NCI-H2081 (cell line): Measurements from ENCODE around the gene MTA3.
A peak's percentile ranks its signal among the peaks of the same experiment; 100 is the strongest.

Experiments
- DNase-seq, 2 experiments: peaks; one replicate each; lab custom pipeline; 2025; lab: John Stamatoyannopoulos, UW

The MTA3 gene

DNA sequence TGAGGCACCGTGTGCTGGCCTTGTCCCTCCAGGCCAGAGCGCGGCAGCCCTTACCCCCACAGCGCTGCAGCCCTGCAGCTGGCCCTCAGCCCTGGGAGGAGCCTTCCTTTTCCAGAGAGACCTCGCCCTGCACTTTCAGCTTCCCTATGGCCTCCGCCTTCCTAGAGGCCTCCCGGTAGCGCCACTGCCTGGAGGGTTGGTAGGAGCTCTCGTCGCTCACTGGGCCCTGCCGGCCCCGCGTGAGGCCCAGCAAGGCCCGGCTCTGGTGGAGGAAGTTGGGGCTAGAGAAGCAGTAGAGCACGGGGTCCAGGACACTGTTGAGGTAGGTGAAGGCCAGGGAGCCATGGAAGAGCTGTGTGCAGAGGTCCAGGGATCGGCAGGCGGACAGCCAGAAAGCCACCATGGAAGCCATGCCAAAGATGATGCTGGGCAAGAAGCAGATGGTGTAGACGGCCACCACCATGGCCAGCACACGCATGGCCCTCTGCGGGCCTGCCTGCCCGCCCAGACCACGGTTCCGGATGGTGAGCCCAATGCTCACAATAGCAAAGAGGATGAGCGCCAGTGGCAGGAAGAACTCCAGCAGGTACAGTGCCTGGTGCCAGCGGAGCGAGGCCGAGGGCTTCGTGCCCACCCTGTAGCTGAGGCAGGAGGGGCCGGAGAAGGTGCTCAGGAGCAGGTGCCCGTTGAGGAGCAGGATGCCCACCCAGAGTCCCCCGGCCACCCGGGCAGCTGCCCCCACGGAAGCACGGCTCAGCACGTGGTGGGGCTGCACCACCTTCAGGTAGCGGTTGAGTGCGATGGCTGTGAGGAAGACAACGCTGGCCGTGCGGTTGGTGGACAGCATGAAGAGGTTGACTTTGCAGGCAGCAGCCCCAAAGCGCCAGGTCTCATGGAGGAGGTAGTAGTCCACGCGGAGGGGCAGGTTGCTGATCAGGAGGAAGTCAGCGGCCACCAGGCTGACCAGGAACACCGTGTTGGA, 194.7 kb downstream of the MTA3 start:
- DNase-seq: no peak

DNA sequence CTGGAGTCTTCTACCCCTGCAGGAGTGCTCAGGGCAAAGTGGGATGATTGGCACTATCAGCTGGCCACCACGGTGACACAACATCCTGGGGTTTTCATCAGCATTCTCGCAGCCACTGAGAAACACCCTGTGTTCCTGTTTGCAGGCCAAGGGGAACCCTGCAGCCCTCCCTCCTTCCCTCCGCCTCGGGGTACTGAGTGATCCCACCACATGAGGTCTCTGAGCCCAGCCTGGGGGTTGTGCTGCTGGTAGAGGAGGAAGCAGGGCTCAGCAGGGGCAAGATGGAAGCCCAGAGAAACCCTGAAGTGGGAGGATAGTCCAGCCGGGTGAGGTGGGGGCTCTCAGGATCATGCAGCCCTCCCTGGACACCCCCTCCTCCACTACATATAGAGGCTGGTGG, 195.7 kb downstream of the MTA3 start, which contains the start of gene OXER1:
Gene OXER1, minus strand, starts transcription at position 40 of the 400 bp plus-strand sequence. CDS start 73 bp downstream, outside the sequence.
- no peak for DNase-seq

DNA sequence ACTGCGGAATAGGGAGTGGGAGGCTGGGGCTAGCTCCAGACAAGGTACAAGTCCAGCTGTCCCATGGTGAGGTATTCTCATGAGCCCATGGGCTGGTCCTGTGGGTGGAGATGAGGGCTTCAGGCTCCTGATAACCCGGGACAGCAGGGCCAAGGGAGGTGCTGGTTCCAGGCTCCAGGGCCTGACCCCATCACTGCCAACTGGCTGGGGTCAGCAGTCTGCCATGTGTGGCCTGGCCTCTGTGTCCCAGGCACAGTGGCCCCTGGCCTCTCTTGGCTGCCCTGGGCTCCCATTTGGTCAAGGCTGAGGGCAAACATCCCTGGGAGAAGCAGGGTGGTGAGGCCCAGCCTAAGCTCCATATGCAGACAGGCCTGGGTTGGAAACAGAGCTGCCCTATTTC, 196.5 kb downstream of the MTA3 start:
- no peak for DNase-seq

DNA sequence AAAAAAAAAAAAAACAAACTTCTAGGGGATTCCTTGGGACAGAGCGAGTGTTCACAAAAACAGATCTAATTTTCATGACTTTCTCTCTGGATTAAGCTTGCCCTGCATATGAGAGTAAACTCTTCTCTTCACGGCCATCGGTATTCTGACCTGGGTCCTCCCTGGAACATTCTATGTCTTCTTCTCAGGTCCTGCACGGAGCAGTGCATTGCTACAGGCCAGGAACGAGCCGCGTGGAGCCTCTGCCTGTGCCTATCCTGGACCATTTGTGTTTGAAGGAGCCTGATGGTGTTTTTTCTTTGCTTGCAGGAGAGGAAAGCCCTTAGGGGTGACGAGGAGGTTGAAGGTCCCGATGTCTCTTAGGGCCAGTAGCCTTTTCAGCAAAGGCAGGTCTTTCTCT, 197.3 kb downstream of the MTA3 start:
- no peak for DNase-seq

DNA sequence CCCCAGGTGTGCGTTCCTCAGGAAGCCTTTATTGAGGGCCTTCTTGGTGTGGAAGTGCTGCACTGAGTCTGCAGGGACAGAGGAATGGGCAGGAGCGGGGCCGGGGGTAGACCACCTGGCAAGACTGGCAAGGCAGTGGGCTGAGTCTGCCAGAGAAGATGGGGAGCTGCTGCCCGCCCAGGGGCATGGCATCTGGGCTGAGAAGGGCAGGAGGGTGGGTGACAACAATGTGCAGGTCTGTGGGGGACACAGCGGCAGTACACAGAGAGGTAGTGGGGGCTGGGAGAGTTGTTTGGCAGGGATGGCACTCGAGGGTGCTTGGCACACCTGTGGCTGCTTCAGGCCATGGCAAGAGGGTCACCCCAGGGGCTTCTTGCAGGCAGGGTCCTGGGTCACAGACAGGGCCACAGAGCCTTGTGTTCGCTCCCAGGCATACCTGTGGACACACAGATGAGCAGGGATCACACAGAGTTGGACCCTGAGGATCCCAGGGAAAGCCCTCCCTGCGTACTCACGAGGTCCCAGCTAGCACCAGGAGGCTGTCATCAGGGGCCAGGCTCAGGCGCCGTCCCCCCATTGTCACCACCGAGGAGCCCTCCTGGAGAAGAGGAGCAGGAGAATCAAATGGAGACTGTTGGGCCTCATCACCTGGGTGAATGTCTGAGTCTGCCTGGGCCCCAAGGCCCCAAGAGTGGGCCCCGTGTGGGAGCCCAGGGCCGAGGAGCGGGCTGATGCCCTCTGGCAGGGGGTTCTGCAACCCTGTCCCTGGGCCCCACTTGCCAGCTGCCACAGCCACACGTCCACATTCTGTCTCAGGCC, 198.9 kb downstream of the MTA3 start:
- no peak for DNase-seq

DNA sequence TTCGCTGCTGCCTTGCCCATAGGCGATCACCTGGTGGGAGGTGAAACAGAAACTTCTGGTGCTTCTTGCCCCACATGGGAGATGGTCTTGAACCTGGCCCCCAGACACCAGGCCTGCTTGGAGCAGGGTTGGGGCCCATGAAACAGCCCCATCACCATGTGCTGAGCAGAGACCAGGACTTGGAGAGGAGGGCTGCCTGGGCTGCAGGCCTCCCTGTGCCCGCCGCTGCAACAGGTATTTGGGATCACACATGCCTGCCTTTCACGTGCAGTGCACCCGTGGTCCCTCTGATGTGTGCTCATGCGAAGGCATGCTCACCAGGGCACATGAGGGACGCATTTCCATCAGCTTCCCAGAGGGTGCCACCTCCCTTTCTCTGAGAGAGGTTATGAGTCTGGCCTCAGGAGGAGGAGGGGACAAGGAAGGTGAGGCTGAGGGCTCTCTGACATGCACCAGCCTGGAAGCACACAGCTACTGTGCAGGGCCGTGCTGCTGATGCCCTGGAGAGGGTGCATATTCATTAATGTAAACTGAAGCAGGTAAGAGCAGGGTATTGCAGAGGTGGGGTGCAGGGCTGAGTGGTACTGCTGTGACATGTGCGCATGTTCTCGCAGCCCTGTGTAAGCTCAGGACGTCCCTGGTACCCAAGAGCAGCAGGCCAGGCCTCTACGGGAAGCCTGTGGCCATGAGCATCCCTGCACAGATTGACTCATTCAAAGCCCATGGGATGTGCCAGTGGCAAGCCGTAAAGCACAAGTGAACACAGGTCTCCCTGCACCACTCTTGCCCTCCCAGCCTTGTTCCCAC, 199.7 kb downstream of the MTA3 start:
- DNase-seq: no peak

DNA sequence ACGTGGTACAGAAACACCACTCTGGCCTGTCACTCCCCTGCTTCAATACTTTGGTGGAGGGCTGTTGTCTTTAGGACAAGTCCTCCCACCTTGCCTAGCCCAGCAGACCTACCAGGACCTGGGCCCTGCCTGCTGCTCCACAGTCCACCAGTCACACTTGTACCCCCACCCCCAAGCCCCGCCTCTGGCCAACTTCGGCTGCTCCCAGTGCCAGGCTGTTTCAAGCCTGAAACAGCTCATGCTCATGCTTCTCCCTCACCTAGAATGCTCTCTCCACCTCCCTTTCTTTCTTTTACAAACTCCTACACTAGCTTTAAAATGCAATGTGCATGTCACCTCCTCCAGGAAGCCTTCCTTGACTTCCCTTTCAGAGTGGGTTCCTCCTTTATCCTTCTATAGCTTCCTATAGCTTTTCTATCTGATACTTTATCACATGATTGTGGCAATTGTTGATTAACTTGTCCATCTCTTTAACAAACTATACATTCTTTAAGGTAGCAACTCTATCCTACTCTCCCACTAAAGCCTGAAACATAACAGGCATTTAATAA, 200.3 kb downstream of the MTA3 start:
- no peak for DNase-seq

DNA sequence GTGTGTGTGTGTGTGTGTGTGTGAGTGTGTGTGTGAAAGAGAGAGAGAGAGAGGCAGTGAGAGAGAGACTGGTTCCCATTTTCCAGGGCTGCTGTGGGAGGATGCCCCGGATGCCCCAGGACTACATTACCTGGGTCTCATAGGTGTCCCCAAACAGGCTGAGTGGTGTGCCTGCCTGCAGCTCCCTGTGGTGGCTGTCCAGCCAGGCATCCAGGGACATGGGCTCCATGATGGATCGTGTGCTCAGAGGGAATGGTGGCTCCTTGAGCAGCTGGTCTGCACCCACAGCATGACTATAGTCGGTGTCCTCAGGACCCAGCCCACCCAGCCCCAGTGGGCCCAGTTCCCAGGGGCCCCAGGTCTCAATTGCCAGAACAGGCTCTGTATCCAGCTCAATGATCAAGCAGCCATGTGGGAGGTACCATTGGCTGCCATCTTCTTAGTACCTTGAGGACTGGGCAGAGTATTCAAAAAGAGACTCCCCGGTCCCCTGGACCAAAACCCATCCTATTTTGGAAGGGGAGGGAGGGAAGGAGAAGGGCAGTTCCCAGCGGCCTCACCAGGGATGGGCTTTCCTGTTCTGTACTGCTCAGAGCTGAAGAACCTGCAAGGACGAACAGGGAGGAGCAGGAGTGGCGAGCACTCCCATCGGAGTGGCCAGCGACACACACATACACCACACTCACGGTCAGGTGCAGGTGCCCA, 201.3 kb downstream of the MTA3 start:
- DNase-seq: no peak

DNA sequence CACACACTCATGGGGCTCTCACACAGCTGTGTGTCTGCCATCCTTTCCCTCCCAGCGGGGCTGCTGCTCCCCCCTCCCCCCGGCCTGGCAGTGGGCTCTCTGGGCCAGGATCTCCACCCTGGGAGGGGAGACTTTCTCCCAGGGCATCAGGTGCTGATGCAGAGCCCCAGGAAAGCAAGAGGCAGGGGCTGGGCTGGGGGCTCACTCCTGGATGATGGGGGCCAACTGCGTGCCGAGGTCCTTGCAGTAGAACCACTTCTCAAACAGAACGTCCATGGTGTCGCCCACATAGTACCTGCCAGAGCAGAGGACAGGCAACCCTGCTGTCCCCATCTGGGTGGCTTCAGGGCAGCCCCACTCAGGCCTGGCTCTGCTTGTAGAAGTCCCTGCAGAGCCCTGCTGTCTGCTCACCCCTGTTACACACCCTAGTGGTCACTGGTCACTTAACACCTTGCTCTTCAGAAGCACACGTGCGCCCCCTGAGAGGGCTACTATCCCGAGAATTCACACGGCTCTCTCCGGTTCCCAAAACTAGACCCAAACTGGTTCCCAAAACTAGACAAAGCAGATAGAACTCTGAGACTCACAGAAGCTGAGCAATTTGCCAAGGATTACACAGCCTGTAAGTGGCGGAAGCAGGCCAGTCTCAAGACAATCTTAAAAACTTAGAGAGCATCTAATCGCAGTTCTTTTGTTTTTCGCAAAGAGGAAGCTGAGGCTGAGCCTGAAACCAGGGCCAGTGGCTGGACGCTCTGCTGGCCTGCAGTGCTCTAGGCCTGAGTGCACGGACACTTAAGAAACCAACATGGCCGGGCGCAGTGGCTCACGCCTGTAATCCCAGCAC, 202.1 kb downstream of the MTA3 start:
- peak in 1 of 2 experiments; percentile 15 for DNase-seq

DNA sequence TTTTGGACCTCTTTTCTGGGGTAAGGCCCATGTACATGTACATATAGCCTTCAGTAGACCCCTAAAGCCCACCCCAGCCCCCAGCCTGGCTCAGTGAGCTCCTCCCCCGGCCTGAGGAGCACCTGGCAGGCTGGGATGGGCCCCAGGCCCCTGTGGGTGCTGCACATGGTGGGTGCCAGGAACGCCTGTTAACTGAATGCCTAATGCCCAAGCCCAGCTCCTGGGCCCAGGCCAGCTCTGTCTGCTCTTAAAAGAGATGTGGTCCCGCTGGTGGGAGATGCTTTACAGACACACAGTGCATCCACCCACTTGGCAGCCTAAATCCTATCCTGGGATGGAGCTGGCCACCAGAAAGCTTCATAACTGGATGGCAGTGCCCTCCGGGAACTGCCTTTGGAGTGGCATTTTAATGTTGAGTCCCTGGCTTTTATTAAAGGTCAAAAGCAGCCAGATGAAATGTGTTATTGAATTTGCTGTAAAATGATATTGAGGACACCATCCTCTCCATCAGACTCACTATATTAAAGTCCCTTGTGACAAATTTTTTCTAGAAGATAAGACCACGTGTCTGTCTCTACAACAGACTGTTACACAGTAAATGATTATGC, 203.2 kb downstream of the MTA3 start:
- no peak for DNase-seq

DNA sequence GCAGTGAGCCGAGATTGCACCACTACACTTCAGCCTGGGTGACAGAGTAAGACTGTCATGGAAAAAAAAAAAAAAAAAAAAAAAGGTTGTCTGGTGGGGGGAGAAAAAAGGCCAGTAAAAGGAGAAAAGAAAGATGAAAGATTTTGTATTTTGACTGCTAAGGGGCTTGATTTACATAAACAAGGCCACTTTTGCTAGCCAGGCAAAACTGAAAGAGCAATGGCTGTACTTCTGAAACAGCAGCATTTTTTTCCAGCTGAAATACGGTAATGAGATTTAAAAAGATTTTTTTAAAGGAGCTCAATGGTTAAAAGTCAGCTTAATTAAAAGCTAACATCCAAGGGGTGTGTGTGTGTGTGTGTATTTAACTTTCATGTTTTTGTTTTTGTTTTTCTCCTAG, 206.8 kb downstream of the MTA3 start:
- DNase-seq: no peak

DNA sequence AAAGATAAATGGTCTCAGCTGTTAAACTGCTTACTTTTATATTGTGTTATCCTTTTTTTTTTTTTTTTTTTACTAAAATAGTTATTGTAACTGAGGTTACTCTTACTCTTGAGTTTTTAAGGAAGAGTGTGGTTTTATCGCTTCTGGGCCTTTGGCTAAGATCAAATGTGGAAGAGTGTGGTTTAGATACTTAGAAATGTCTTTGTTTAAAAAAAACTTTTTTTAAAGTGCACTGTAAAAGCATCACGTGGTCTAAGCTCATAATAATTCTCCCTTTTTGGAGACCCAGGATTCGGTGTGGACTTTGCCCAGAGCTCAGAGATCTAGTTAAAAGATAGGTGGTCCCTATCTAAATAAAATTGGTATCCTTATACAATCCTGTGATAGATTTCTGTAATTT, 207.4 kb downstream of the MTA3 start:
- no peak for DNase-seq

DNA sequence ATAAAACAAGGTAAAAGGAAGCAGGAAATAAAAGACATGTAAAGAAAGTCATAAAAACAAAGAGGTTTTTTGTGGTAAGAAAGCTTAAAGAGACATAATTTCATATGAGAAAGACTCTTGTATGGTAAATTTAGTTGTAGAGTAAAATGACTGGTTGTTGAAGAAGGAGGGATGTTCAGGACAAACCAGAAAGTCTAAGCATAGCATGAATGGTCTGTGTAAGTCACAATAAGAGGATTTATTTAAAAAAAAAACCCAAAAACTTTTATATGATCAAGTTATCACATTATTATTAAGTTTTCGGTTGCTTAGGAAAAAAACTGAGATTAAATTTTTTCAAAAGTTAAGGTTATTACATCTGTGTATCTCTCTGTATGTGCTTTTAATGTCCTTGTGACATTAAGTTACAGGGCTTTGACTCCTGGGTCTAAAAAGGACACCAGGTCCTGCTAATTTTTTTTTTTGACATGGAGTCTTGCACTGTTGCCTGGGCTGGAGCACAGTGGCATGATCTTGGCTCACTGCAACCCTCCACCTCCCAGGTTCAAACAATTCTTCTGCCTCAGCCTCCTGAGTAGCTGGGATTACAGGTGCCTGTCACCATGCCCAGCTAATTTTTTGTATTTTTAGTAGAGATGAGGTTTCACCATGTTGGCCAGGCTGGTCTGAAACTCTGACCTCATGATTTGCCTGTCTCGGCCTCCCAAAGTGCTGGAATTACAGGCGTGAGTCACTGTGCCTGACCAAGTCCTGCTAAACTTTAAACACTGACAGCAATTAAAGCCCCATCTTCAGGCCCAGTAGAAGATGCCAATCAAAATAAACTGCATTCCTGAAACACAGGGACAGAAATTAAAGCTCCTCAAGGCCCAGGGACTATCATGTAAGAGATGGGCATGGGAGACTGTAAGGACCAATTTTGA, 209.7 kb downstream of the MTA3 start:
- no peak for DNase-seq

DNA sequence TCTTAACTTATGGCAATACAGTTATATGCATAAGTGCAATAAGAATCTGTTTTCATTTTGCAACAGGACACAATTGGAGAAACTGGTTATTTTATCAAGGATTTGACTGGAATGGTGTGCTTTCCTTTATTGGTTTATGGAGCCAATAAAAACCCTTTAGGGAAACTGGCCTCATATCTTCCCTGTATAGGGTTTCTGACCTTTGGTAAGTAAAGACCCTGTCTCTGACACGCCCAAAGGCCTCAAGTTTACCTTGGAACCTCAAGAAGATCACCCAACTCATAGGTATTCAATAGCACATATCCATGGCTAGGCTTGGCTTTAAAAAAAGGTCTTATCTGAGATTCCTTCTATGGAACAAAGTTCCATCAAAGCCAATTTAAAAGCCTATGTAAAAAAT, 212.7 kb downstream of the MTA3 start:
- DNase-seq: no peak

DNA sequence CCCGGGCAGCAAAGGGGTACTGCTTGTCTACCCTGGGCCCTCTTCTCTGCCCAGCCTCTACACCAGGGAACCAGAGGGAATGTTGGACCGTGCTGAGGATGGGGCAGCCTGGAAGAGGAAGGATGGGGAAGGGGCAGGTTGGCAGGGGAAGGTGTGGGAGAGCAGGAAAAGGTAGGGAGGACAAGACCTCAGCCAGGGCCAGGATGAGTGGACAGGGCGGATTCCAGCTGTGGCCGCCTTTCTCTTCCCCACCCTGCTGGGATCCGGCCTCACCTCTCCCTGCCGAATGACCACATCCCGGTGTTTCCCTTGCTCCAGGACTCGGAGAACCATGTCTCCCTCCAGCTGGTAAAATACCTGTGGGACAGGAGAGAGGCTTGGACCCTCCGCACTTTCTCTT, 215.1 kb downstream of the MTA3 start:
- no peak for DNase-seq

DNA sequence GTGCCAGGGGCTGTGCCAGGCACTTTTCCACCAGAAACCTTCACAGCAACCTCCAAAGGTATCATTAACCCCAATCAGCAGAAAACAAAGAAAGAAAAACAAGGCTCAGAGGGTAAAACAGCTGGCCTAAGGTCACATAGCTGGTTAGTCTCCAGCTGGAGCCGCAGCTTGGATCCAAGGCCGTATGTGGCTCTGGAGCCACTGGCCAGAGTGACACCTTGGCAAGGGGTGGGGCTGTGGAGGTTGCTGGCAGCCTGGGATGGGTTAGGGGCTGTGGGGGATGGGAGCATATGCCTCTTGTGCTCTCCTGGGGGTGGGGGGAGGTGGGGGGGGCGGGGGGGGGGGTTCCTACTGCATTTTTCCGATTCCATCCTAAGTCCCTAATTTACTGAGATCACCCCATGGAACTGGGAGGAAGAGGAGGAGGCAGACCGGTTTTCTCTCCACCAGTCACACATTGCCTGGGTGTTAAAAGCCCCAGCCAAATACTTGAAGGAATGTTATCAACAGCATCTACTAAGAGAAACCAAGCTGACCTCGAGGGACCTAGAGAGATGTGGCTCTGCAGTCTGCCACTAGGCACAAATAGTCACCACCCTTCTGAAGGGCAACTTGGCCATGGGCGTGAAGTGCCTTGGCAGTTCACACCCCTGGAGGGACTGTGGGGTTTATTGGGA, 215.9 kb downstream of the MTA3 start:
- no peak for DNase-seq

DNA sequence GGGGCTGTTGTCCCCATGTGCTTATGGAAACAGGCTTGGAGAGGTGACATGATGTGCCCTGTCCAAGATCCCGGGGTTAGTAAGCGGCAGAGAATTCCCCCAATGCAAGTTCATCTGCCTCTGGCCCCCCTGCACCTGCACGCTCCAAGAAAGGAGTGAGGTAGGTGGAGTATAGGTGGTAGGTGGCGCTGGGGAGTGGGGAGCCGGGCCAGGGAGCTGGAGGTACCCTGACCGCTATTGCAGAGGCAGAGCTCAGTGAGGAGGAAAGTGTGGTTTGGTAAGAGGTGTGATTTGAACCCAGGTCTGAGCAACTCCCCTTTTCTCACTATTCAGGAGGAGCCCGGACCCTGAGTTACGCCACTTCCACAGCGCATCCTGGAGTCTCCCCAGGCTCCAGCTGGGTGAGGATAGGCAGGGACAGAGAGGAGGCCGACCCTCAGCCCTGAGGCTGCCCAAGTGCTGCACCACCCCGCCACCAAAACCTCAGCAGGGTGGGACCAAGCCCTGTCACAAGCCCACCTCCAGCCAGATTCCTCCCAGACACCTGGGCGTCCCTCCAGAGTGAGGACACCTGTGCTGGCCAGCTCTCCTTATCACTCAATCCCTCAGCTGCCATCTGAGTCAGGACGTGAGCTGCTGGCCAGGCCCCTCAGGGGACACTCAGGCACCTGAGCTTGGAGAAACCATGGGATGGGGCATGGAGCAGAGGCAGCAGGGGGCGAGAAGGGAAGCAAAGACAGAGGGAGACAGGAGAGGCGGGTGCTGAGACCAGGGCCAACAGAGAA, 218.3 kb downstream of the MTA3 start:
- no peak for DNase-seq
